Activated gamma-delta T cell treated with Interleukin-2 at 50 U/mL for 16 hours (primary cell): Measurements from ENCODE around the gene MMD.
"Not testable (repeated sequence)": the region's sequence is repeated elsewhere in the genome, so short reads cannot be mapped to it uniquely, and the experiment has no call there.

Experiments
- DNase-seq: peaks from one replicate; pipeline ENCODE4 v3.0.0-alpha.2; 2020

MMD gene

GRCh38 chr17:55420067-55420775 is 1.4 kb downstream of the MMD start:
- peak; percentile 8 for DNase-seq

- no peak for DNase-seq
Measured at GRCh38 chr17:55418369-55419268, 3.0 kb downstream of the MMD start.

GRCh38 chr17:55417411-55418268 is 4.0 kb downstream of the MMD start:
- DNase-seq, result no peak

GRCh38 chr17:55416470-55417052 is 5.1 kb downstream of the MMD start:
- DNase-seq, result no peak

- DNase-seq, result no peak
Measured at GRCh38 chr17:55416000-55416399, 5.6 kb downstream of the MMD start.

- DNase-seq, result no peak
Measured at GRCh38 chr17:55414983-55415382, 6.7 kb downstream of the MMD start.

GRCh38 chr17:55413825-55414489 is 7.7 kb downstream of the MMD start:
- no peak for DNase-seq

GRCh38 chr17:55411463-55411855 is 10.2 kb downstream of the MMD start:
- DNase-seq, result no peak

GRCh38 chr17:55410722-55411462 is 10.7 kb downstream of the MMD start:
- DNase-seq, result no peak

- no peak for DNase-seq
Measured at GRCh38 chr17:55409030-55409800, 12.4 kb downstream of the MMD start.

- no peak for DNase-seq
Measured at GRCh38 chr17:55407641-55408566, 13.7 kb downstream of the MMD start.

GRCh38 chr17:55405600-55405999 is 16.0 kb downstream of the MMD start:
- DNase-seq, result no peak

GRCh38 chr17:55404197-55404596 is 17.4 kb downstream of the MMD start:
- not testable (repeated sequence) for DNase-seq

- DNase-seq, result no peak
Measured at GRCh38 chr17:55402374-55402773, 19.3 kb downstream of the MMD start.

GRCh38 chr17:55398689-55399088 is 22.9 kb downstream of the MMD start:
- no peak for DNase-seq

GRCh38 chr17:55395803-55396505 is 25.7 kb downstream of the MMD start:
- no peak for DNase-seq

GRCh38 chr17:55394357-55395021 is 27.1 kb downstream of the MMD start:
- no peak for DNase-seq

- no peak for DNase-seq
Measured at GRCh38 chr17:55391764-55392467, 29.7 kb downstream of the MMD start.
